ENCODE measurements around the gene MPPED1. TPM values are rescaled to one million over a fixed set of nuclear protein-coding genes. Genes with fewer than 3 reads are reported as not detected.

MPPED1 gene
- total RNA-seq, 2 donors from 2014 or later = not detected

DNA sequence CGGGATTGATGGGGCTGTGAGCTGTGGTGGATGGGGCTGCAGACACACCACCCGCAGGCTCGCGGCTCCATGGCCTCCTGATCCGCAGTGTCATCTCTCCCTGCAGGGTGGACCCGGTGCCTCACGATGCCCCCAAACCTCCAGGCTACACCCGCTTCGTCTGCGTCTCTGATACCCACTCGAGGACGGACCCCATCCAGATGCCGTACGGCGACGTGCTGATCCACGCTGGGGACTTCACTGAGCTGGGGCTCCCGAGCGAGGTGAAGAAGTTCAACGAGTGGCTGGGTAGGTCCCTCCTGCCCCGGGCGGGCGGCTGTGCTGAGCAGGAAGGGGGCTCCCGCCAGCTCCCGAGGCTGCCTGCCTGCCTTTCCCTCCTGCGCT is 23.1 kb downstream of the MPPED1 start:
- ATAC-seq (no peak), DNase-seq (no peak)
- no peaks in the 10 kb centered on the region for H3K36me3 ChIP-seq (replicated peaks in 1 of 2; ENCODE audit: insufficient read depth in 1 of 2, low read depth in 2 of 2)
- intact Hi-C loops (cut with DNase I) = no loop called here
- H3K4me1 ChIP-seq = peaks cover 15% of the 10 kb centered on the region
- WGBS, 2 donors = 77 to 88% methylated on average over 5 to 22 of the region's 26 CpGs
- H3K27me3 ChIP-seq = no peaks in the 10 kb centered on the region
- H3K9me3 ChIP-seq = no peaks in the 10 kb centered on the region
- no peak overlapping the region for H3K27ac ChIP-seq
- H3K4me3 ChIP-seq = no peak overlapping the region
- TF ChIP-seq, protein P1, sequence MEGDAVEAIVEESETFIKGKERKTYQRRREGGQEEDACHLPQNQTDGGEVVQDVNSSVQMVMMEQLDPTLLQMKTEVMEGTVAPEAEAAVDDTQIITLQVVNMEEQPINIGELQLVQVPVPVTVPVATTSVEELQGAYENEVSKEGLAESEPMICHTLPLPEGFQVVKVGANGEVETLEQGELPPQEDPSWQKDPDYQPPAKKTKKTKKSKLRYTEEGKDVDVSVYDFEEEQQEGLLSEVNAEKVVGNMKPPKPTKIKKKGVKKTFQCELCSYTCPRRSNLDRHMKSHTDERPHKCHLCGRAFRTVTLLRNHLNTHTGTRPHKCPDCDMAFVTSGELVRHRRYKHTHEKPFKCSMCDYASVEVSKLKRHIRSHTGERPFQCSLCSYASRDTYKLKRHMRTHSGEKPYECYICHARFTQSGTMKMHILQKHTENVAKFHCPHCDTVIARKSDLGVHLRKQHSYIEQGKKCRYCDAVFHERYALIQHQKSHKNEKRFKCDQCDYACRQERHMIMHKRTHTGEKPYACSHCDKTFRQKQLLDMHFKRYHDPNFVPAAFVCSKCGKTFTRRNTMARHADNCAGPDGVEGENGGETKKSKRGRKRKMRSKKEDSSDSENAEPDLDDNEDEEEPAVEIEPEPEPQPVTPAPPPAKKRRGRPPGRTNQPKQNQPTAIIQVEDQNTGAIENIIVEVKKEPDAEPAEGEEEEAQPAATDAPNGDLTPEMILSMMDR (IDR thresholded peaks at IDR 0.05) = no peak
- no peak for TF ChIP-seq POLR2A (IDR thresholded peaks at IDR 0.05)

DNA sequence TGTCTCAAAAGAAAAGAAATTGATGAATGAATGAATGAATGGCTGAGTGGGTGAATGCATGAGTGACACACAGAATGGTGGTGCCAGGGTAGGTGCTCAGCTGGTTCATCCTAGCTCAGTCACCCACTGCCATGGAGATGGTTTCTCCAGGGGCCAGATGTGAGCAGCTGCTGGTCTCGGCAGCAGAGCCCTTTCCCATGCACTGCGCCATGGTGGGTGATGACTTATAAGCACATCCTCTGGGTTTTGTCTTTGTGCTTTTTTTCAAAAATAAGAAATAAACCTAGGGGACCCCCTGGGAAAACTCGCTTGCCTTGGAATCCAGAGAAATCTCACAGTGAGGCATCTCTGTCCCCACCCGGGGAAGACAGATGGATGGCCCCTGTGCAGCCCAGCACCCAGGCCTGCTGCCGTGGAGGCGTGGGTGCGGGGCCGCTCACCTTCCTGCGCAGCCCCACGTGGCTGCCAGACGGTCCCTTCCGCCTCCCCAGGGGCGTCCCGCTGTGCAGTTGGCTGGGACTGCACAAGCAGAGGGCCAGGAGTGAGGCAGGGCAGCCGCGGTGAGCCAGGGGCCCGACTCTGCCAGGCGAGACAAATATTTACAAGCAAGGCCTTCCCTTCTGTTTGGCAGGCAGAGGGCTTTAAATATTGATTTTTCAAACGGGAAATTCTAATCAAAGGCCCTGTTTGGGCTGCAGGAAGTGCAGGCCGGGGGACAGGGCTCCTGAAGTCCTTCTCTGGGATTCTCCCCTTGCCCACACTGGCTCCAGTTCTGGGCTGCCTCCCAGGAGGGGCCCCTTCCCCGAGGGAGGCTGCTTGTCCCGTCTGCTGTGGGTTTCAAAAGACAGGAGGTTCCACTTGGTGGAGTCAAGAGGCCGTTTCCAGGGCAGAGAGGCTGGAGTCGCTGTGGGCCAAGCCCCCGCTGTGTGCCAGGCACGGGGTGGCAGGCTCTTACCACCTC is 24.3 kb downstream of the MPPED1 start:
- peak; percentile 68 to 82 (median 82) for DNase-seq
- intact Hi-C loops (cut with DNase I) = no loop called here
- H3K4me1 ChIP-seq = peaks cover 15% of the 10 kb centered on the region
- no peak overlapping the region for H3K4me3 ChIP-seq
- no peaks in the 10 kb centered on the region for H3K9me3 ChIP-seq
- no peaks in the 10 kb centered on the region for H3K36me3 ChIP-seq (replicated peaks in 1 of 2; ENCODE audit: insufficient read depth in 1 of 2, low read depth in 2 of 2)
- ATAC-seq = peak; percentile 95
- TF ChIP-seq, protein P1 (IDR thresholded peaks at IDR 0.05) = peak in 1 of 7 experiments; percentile 5
- TF ChIP-seq POLR2A (IDR thresholded peaks at IDR 0.05) = no peak
- WGBS, 2 donors = 23 to 49% methylated on average over 8 to 26 of the region's 26 CpGs
- H3K27me3 ChIP-seq = no peaks in the 10 kb centered on the region
- H3K27ac ChIP-seq = peak overlapping the region in 3 of 4 donors; percentile 25 to 73 (median 48)

DNA sequence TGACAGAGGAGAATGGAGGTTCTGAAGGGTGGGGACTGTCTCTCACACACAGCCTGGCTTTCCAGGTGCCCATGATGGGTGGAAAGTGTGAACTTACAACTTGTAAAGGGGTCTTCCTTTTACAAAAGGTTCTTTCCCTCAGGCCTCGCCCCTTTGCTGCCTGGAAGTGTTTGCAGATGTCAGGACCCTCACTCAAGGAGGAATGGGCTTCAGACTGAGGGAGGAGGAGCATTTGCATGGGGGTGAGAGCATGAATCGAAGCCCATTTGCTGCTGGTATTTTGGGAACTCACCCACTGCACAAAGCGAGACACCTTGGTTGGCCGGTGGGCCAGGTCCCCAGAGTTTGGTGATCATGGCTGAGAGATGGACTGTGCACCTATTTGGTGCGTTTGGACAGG is 25.1 kb downstream of the MPPED1 start:
- H3K4me1 ChIP-seq = peaks cover 15% of the 10 kb centered on the region
- H3K36me3 ChIP-seq (replicated peaks in 1 of 2; ENCODE audit: insufficient read depth in 1 of 2, low read depth in 2 of 2) = no peaks in the 10 kb centered on the region
- WGBS, 2 donors = 88 to 90% methylated on average over 5 of the region's 5 CpGs
- no peaks in the 10 kb centered on the region for H3K9me3 ChIP-seq
- DNase-seq (no peak), ATAC-seq (no peak)
- H3K4me3 ChIP-seq = no peak overlapping the region
- intact Hi-C loops (cut with DNase I) = no loop called here
- TF ChIP-seq POLR2A (IDR thresholded peaks at IDR 0.05) = no peak
- TF ChIP-seq, protein P1 (IDR thresholded peaks at IDR 0.05) = no peak
- peak overlapping the region in 2 of 4 donors; percentile 25 to 73 for H3K27ac ChIP-seq
- H3K27me3 ChIP-seq = no peaks in the 10 kb centered on the region

DNA sequence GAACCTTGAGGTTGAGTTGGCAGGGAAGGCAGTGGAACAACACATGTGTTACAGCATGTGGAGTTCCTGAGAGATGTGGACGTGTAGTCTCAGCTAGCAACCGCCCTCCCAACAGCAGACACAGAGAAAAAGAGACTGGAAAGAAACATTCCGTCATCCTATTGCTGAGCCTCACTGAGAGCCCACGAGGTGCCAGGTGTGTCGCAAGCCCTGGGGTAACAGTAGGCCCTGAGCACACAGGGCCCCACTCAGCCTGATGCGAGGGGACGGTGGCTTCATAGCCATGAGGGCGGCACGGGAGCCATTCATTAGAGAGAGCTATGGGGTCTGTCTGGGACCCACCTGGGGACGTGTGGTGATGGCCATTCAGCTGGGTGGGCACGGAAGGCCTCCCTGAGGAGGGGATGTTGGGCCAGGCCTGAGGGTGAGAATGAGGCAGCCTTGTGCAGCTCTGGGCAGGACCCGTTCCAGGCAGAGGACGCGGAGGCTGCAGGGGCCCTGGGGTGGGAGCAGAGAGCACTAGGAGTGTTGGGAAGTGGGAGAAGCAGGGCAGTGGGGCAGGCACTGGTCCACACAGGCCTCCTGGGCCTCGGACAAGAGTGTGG is 26.2 kb downstream of the MPPED1 start:
- intact Hi-C loops (cut with DNase I) = no loop called here
- WGBS, 2 donors = 83 to 84% methylated on average over 15 of the region's 15 CpGs
- DNase-seq (no peak), ATAC-seq (no peak)
- H3K27ac ChIP-seq = no peak overlapping the region
- no peak for TF ChIP-seq POLR2A (IDR thresholded peaks at IDR 0.05)
- TF ChIP-seq, protein P1 (IDR thresholded peaks at IDR 0.05) = no peak
- peaks cover 15% of the 10 kb centered on the region for H3K4me1 ChIP-seq
- H3K27me3 ChIP-seq = no peaks in the 10 kb centered on the region
- H3K36me3 ChIP-seq (replicated peaks in 1 of 2; ENCODE audit: insufficient read depth in 1 of 2, low read depth in 2 of 2) = no peaks in the 10 kb centered on the region
- H3K9me3 ChIP-seq = no peaks in the 10 kb centered on the region
- no peak overlapping the region for H3K4me3 ChIP-seq

All from body of pancreas (tissue), 4 donors.